AG04450 (cell line): ENCODE measurements around the gene IL4R. TPM values are rescaled to one million over a fixed set of nuclear protein-coding genes. Genes with fewer than 3 reads are reported as not detected.

ENCODE experiments used
- CTCF ChIA-PET: fragments of 300-600, 350-600 bp; formaldehyde crosslinking; extraction: SDS; loops from one replicate; lab custom pipeline; 2022; ENCODE audit warnings: antibody characterized with exemption, inconsistent platforms; lab: Charles Lee
- POLR2A ChIA-PET: fragments of 350-600 bp; formaldehyde crosslinking; extraction: SDS; loops from one replicate; lab custom pipeline; 2021; ENCODE audit warnings: antibody characterized with exemption, inconsistent platforms; lab: Yijun Ruan, JAX
- DNase-seq: peaks from one replicate; pipeline ENCODE4 v3.0.0-alpha.2; 2011; ENCODE audit warnings: low read depth, low spot score
- H3K27ac ChIP-seq: one replicate; pipeline ENCODE4 v1.5.1; 2012; ENCODE audit warnings: low read depth, low read length, control low read depth
- H3K27me3 ChIP-seq: one replicate; pipeline ENCODE4 v1.6.0; 2012; ENCODE audit warnings: low read length; ENCODE audit not compliant: control insufficient read depth, insufficient read depth
- H3K4me3 ChIP-seq: 2 replicates; pipeline ENCODE4 v1.5.1; 2011; ENCODE audit warnings: mild to moderate bottlenecking, low read depth, low read length, control low read depth
- H3K9me3 ChIP-seq: 2 replicates; pipeline ENCODE4 v1.5.1; 2012; ENCODE audit warnings: low read length; ENCODE audit not compliant: control insufficient read depth, insufficient read depth
- polyA plus RNA-seq: library from polyadenylated mRNA; depleted of rRNA; stranded (reverse); fragments of >200 nt; gene quantifications from 2 replicates; pipeline ENCODE4 v1.2.3, GENCODE V29; 2011
- TF ChIP-seq, protein P1 (sequence below): IDR thresholded peaks from 2 replicates; pipeline ENCODE4 v1.5.1; 2011; ENCODE audit warnings: low read depth, low read length, control low read depth, inconsistent platforms

Gene IL4R
- polyA plus RNA-seq, 1 experiment: 31.1 TPM

DNA sequence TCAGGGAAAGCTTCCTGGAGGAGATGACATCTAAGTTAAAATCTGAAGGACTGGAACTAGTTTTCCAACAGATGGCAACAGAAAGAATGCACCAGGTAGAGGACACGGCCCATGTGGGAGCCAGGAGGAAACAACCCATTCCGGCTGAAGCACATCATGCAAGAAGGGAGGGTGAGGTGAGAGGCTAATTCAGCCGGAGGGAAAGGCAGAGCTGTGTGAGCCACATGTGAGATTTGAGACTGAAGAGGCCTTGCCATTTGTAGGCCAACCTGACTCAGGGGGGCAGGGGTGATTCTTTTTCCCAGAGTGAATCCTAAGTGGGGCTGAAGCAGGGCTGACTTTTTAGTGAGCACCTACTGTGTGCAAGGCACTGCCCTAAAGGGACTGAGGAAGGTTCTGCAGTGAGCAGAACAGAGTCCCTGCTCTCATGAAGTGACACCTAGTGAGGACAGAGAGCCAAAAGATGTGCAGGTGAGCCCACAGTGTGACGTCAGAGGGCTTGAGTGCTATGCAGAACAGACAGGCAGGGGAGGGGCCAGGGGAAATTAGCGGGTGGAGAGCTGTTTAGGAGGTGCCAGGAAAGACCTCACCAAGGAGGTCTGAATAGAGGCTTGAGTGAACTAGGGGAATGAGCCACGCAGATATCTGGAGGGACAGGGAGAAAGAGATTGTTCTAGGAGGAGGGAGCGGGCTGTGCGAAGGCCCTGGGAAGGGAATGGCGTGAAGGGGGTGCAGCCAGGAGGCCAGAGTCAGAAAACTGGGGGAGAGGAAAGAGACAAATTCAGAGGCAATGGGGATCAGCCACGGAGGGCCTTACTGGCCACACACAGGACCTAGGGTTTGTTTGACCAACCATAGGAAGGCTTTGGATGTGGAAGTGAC, 68.4 kb downstream of the IL4R start:
- Histone ChIP-seq H3K9me3 (peaks cover 13% of the 10 kb centered on the region), H3K27me3 (peaks cover 15% of the 10 kb centered on the region), H3K4me3 (no peak overlapping the region), H3K27ac (no peak overlapping the region)
- ChIA-PET POLR2A (no interaction called here), CTCF (interaction anchor here (0.7 kb wide), 1 partner anchor 39 kb away, joined by 5 read pairs; no protein-coding TSS in a partner anchor)
- TF ChIP-seq, protein P1, sequence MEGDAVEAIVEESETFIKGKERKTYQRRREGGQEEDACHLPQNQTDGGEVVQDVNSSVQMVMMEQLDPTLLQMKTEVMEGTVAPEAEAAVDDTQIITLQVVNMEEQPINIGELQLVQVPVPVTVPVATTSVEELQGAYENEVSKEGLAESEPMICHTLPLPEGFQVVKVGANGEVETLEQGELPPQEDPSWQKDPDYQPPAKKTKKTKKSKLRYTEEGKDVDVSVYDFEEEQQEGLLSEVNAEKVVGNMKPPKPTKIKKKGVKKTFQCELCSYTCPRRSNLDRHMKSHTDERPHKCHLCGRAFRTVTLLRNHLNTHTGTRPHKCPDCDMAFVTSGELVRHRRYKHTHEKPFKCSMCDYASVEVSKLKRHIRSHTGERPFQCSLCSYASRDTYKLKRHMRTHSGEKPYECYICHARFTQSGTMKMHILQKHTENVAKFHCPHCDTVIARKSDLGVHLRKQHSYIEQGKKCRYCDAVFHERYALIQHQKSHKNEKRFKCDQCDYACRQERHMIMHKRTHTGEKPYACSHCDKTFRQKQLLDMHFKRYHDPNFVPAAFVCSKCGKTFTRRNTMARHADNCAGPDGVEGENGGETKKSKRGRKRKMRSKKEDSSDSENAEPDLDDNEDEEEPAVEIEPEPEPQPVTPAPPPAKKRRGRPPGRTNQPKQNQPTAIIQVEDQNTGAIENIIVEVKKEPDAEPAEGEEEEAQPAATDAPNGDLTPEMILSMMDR: no peak
- no peak for DNase-seq

DNA sequence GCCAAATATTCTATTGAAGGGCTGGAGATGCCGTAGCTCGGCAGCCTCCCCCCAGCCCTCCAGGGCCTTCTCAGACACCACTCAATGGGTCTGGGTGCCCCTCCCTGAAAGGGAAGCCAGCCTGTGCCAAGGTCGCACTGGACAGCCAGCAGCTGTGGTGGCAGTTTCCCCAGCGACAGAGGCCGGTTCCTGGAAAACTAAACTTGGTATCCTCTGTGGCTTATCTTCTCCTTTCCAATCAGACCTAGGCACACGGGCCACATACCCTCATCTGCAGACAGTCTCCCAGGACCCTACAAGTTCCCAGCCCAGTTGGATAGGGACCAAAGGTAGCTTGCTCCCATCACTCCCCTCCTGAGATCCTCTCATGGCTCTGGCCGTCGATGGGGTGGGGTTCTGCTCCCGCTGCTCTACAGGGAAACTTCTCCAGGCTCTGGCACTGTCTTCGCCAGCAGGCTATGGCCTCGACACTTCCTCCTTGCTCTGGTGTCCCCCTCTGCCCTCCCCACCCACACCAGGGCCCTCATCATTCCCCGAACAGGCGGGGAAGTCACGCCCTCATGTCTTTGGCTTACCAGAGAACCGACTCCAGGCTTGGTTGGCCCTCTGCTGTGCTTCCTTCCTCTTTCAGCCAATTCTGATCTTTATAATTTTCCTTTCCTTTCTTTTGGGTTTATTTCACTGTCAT, 69.9 kb downstream of the IL4R start:
- CTCF ChIA-PET: no interaction called here
- TF ChIP-seq, protein P1: no peak
- POLR2A ChIA-PET: no interaction called here
- Histone ChIP-seq H3K4me3 (no peak overlapping the region), H3K27ac (no peak overlapping the region), H3K27me3 (peaks cover 15% of the 10 kb centered on the region), H3K9me3 (peaks cover 13% of the 10 kb centered on the region)
- no peak for DNase-seq

DNA sequence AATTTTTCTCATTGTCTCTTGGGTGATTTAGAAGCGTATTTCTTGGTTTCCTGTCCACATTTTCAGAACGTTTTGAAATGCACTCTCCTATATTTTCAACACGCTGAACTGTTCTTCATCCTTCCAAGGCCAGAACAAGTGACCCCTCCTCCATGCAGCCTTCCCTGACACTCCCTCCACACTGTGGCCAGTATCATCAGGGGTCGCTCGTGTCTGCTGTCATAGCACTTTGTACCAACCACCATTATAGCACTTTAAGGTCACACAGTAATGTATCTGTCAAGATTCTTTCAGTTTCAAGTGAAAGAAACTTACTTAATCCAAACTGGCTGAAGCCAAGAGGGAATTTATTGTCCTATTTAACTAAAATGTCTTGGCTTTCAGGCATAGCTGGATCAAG, 70.7 kb downstream of the IL4R start:
- no peak for DNase-seq
- Histone ChIP-seq H3K4me3 (no peak overlapping the region), H3K9me3 (peaks cover 13% of the 10 kb centered on the region), H3K27me3 (peaks cover 15% of the 10 kb centered on the region), H3K27ac (no peak overlapping the region)
- CTCF ChIA-PET: no interaction called here
- TF ChIP-seq, protein P1: no peak
- POLR2A ChIA-PET: no interaction called here

DNA sequence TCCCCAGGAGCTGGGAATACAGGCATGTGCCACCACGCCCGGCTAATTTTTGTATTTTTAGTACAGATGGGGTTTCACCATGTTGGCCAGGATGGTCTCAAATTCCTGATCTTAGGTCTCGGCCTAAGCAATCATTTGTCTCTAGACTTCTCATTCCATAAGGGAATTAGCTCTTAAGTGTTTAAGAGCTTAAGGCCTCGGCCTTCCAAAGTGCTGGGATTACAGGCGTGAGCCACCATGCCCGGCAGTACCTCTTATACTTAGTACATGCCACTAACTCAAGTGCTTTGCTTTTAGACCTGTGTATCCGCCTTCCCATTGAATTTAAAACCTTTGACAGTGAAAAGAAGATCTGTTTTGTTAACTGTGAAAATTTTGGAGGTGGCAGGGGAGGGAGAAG, 71.6 kb downstream of the IL4R start:
- POLR2A ChIA-PET: no interaction called here
- TF ChIP-seq, protein P1: no peak

More for the DNA sequence above, 71.6 kb downstream of the IL4R start:
- H3K9me3 ChIP-seq: peaks cover 13% of the 10 kb centered on the region
- CTCF ChIA-PET: interaction anchor here (2.3 to 2.5 kb wide), 2 partner anchors 10 to 18 kb away, joined by 7 to 9 read pairs; no protein-coding TSS in a partner anchor
- no peak for DNase-seq
- no peak overlapping the region for H3K27ac ChIP-seq
- H3K4me3 ChIP-seq: no peak overlapping the region
- H3K27me3 ChIP-seq: peaks cover 15% of the 10 kb centered on the region
